HEK293 (cell line): ENCODE data around the gene B3GAT1.

ENCODE experiments used
- CTCF ChIA-PET: fragments of 350-600 bp; formaldehyde crosslinking; extraction: SDS; loops from one replicate; lab custom pipeline; 2021; ENCODE audit warnings: antibody characterized with exemption; lab: Yijun Ruan, JAX
- POLR2A ChIA-PET: fragments of 300-600 bp; formaldehyde crosslinking; extraction: SDS; loops from one replicate; lab custom pipeline; 2020; ENCODE audit warnings: antibody characterized with exemption, inconsistent platforms; lab: Yijun Ruan, JAX
- H3K27ac ChIP-seq: fragments of 200-500 bp; sonication (Bioruptor generic); 2 replicates; pipeline ENCODE4 v1.5.1; 2014; ENCODE audit warnings: low read depth, low read length, control low read depth, inconsistent platforms; ENCODE audit errors: extremely low read depth
- H3K36me3 ChIP-seq, 2 experiments: fragments of 200-500 bp in 1 of 2; sonication (Bioruptor generic) in 1 of 2; 1 replicate in 1 of 2; 2 replicates in 1 of 2; pipeline ENCODE4 v1.5.1; 2014 to 2017; ENCODE audit warnings: inconsistent platforms in 2 of 2, low read length in 2 of 2; ENCODE audit not compliant: control insufficient read depth in 2 of 2, insufficient read depth in 1 of 2
- H3K4me1 ChIP-seq: fragments of 200-500 bp; sonication (Bioruptor generic); 2 replicates; pipeline ENCODE4 v1.5.1; 2014; ENCODE audit warnings: mild to moderate bottlenecking, low read length, inconsistent platforms; ENCODE audit not compliant: control insufficient read depth, insufficient read depth
- H3K4me3 ChIP-seq: 2 replicates; pipeline ENCODE4 v1.5.1; 2011; ENCODE audit warnings: low read depth, mild to moderate bottlenecking, control low read depth, low read length, moderate library complexity
- H3K9me3 ChIP-seq: fragments of 200-500 bp; sonication (Bioruptor generic); 2 replicates; pipeline ENCODE4 v1.5.1; 2014; ENCODE audit warnings: low read depth, low read length, inconsistent platforms; ENCODE audit not compliant: control insufficient read depth, insufficient read depth
- HOXA7 ChIP-seq: sonication (generic); formaldehyde crosslinking; IDR thresholded peaks from 2 replicates; pipeline ENCODE4 v1.8.1; 2022; ENCODE audit warnings: missing genetic modification reagents, borderline replicate concordance
- KLF10 ChIP-seq: fragments of 450-650 bp; IDR thresholded peaks from 2 replicates; pipeline ENCODE4 v1.5.1; 2018; ENCODE audit warnings: missing biosample characterization, mild to moderate bottlenecking, missing genetic modification characterization
- KLF9 ChIP-seq: fragments of 450-650 bp; formaldehyde crosslinking; IDR thresholded peaks from 2 replicates; pipeline ENCODE4 v1.5.1; 2016; ENCODE audit warnings: missing biosample characterization, missing genetic modification characterization, low read depth
- REST ChIP-seq: fragments of 450-650 bp; formaldehyde crosslinking; IDR thresholded peaks from 2 replicates; pipeline ENCODE4 v1.5.1; 2016; ENCODE audit warnings: missing biosample characterization, missing genetic modification characterization
- SCRT1 ChIP-seq: fragments of 450-650 bp; formaldehyde crosslinking; IDR thresholded peaks from 2 replicates; pipeline ENCODE4 v1.5.1; 2016; ENCODE audit warnings: missing biosample characterization, missing genetic modification characterization, borderline replicate concordance
- TCF7L2 ChIP-seq: IDR thresholded peaks from 2 replicates; pipeline ENCODE4 v1.6.1; 2011; ENCODE audit warnings: low read depth, mild to moderate bottlenecking, inconsistent platforms, low read length, moderate library complexity, borderline replicate concordance
- ZBTB10 ChIP-seq: fragments of 450-650 bp; formaldehyde crosslinking; IDR thresholded peaks from 2 replicates; pipeline ENCODE4 v1.5.1; 2016; ENCODE audit warnings: missing biosample characterization, missing genetic modification characterization
- ZBTB49 ChIP-seq: fragments of 450-650 bp; formaldehyde crosslinking; IDR thresholded peaks from 2 replicates; pipeline ENCODE4 v1.5.1; 2016; ENCODE audit warnings: missing biosample characterization, missing genetic modification characterization, low read depth
- ZFHX2 ChIP-seq: fragments of 450-650 bp; formaldehyde crosslinking; conservative IDR thresholded peaks from 2 replicates; pipeline ENCODE4 v1.5.1; 2016; ENCODE audit warnings: missing biosample characterization, missing genetic modification characterization
- ZFP37 ChIP-seq: fragments of 450-650 bp; formaldehyde crosslinking; IDR thresholded peaks from 2 replicates; pipeline ENCODE4 v1.5.1; 2016; ENCODE audit warnings: missing biosample characterization, missing genetic modification characterization
- ZNF132 ChIP-seq: fragments of 450-650 bp; formaldehyde crosslinking; IDR thresholded peaks from 2 replicates; pipeline ENCODE4 v1.5.1; 2017; ENCODE audit warnings: missing biosample characterization, missing genetic modification characterization, borderline replicate concordance
- ZNF202 ChIP-seq: fragments of 450-650 bp; formaldehyde crosslinking; IDR thresholded peaks from 2 replicates; pipeline ENCODE4 v1.5.1; 2016; ENCODE audit warnings: missing biosample characterization, missing genetic modification characterization, borderline replicate concordance
- ZNF248 ChIP-seq: fragments of 450-650 bp; formaldehyde crosslinking; IDR thresholded peaks from 2 replicates; pipeline ENCODE4 v1.5.1; 2017; ENCODE audit warnings: missing biosample characterization, missing genetic modification characterization
- ZNF302 ChIP-seq: fragments of 450-650 bp; formaldehyde crosslinking; IDR thresholded peaks from 2 replicates; pipeline ENCODE4 v1.5.1; 2016; ENCODE audit warnings: missing biosample characterization, missing genetic modification characterization, low read depth
- ZNF311 ChIP-seq: fragments of 450-650 bp; formaldehyde crosslinking; IDR thresholded peaks from 2 replicates; pipeline ENCODE4 v1.5.1; 2017; ENCODE audit warnings: missing biosample characterization, missing genetic modification characterization, borderline replicate concordance
- ZNF48 ChIP-seq: fragments of 450-650 bp; formaldehyde crosslinking; IDR thresholded peaks from 2 replicates; pipeline ENCODE4 v1.5.1; 2016; ENCODE audit warnings: missing biosample characterization, missing genetic modification characterization
- ZNF521 ChIP-seq: fragments of 450-650 bp; formaldehyde crosslinking; IDR thresholded peaks from 2 replicates; pipeline ENCODE4 v1.5.1; 2017; ENCODE audit warnings: missing biosample characterization, mild to moderate bottlenecking, missing genetic modification characterization
- ZNF571 ChIP-seq: fragments of 450-650 bp; formaldehyde crosslinking; IDR thresholded peaks from 2 replicates; pipeline ENCODE4 v1.5.0; 2017; ENCODE audit warnings: missing biosample characterization, missing genetic modification characterization
- ZNF621 ChIP-seq: fragments of 450-650 bp; formaldehyde crosslinking; IDR thresholded peaks from 2 replicates; pipeline ENCODE4 v1.5.1; 2017; ENCODE audit warnings: missing biosample characterization, missing genetic modification characterization
- ZNF670 ChIP-seq: fragments of 450-650 bp; formaldehyde crosslinking; IDR thresholded peaks from 2 replicates; pipeline ENCODE4 v1.5.1; 2016; ENCODE audit warnings: missing biosample characterization, missing genetic modification characterization, low read depth
- ZNF792 ChIP-seq: fragments of 450-650 bp; formaldehyde crosslinking; IDR thresholded peaks from 2 replicates; pipeline ENCODE4 v1.5.1; 2016; ENCODE audit warnings: missing biosample characterization, missing genetic modification characterization
- ZNF843 ChIP-seq: fragments of 450-650 bp; formaldehyde crosslinking; IDR thresholded peaks from 2 replicates; pipeline ENCODE4 v1.5.1; 2016; ENCODE audit warnings: missing biosample characterization, missing genetic modification characterization

The B3GAT1 gene

GRCh38 chr11:134404575-134405341 is 7.3 kb downstream of the B3GAT1 start:
- no peaks in the 10 kb centered on the region for H3K9me3 ChIP-seq
- ChIA-PET CTCF (no interaction called here), POLR2A (no interaction called here)
- TF ChIP-seq ZNF248 (no peak), ZFHX2 (no peak), ZNF792 (tag by site-specific recombination) (no peak), ZNF571 (tag by site-specific recombination) (no peak)
- H3K36me3 ChIP-seq = no peaks in the 10 kb centered on the region
- no peak overlapping the region for H3K27ac ChIP-seq
- no peak overlapping the region for H3K4me3 ChIP-seq
- H3K4me1 ChIP-seq = no peaks in the 10 kb centered on the region

- H3K4me3 ChIP-seq = no peak overlapping the region
- no peak for TF ChIP-seq ZNF621 (tag by site-specific recombination)
- no peak for TF ChIP-seq KLF9
- no peak for TF ChIP-seq ZNF202 (tag by site-specific recombination)
- TF ChIP-seq ZNF302 (tag by site-specific recombination) = no peak
- no peak for TF ChIP-seq ZNF670 (tag by site-specific recombination)
- no peak for TF ChIP-seq ZNF48 (tag by site-specific recombination)
- TF ChIP-seq ZBTB10 (tag by site-specific recombination) = no peak
- no peak for TF ChIP-seq ZNF792 (tag by site-specific recombination)
- no peak for TF ChIP-seq ZNF132 (tag by site-specific recombination)
- TF ChIP-seq ZNF843 (tag by site-specific recombination) = no peak
- no peak for TF ChIP-seq ZNF311 (tag by site-specific recombination)
- TF ChIP-seq REST (tag by site-specific recombination) = no peak
- no peak for TF ChIP-seq HOXA7
- no peak for TF ChIP-seq SCRT1 (tag by site-specific recombination)
- no peak for TF ChIP-seq ZBTB49
- no peak for TF ChIP-seq TCF7L2
- no peak for TF ChIP-seq ZFP37 (tag by site-specific recombination)
- TF ChIP-seq ZNF521 (tag by site-specific recombination) = no peak
- TF ChIP-seq KLF10 (tag by site-specific recombination) = no peak
- no peak for TF ChIP-seq ZFHX2
- ChIA-PET POLR2A (no interaction called here), CTCF (interaction anchor here (0.7 kb wide), 1 partner anchor 39 kb away, joined by 3 read pairs; no protein-coding TSS in a partner anchor)
- H3K4me1 ChIP-seq = no peaks in the 10 kb centered on the region
- no peaks in the 10 kb centered on the region for H3K9me3 ChIP-seq
- H3K27ac ChIP-seq = no peak overlapping the region
- H3K36me3 ChIP-seq = no peaks in the 10 kb centered on the region
Observed at GRCh38 chr11:134402910-134403309, 9.1 kb downstream of the B3GAT1 start.
